HepG2 (cell line): Measurements from ENCODE around the gene SLC7A10. TPM values are rescaled to one million over a fixed set of nuclear protein-coding genes. Genes with fewer than 3 reads are reported as not detected.
A peak's percentile ranks its signal among the peaks of the same experiment; 100 is the strongest.

ENCODE experiments used
- HNF4G ChIP-seq, 2 experiments: sonication (generic) in 1 of 2; formaldehyde crosslinking in 1 of 2; IDR thresholded peaks; 2 replicates each; pipeline versions ENCODE4 v1.4.0 to v1.6.1; 2011 to 2020; ENCODE audit warnings: borderline replicate concordance in 2 of 2, low read depth in 2 of 2, mild to moderate bottlenecking in 2 of 2, low read length in 1 of 2, missing genetic modification reagents in 1 of 2, moderate library complexity in 1 of 2
- MIER2 ChIP-seq: IDR thresholded peaks from 2 replicates; pipeline ENCODE4 v1.6.1; 2016; ENCODE audit warnings: missing biosample characterization, missing genetic modification reagents
- TEAD2 ChIP-seq: sonication (generic); formaldehyde crosslinking; IDR thresholded peaks from 2 replicates; pipeline ENCODE4 v1.9.0; 2021; ENCODE audit warnings: missing genetic modification reagents
- TFAP4 ChIP-seq: sonication (generic); IDR thresholded peaks from 2 replicates; pipeline ENCODE4 v1.6.1; 2016; ENCODE audit warnings: low read depth, borderline replicate concordance
- ZNF687 ChIP-seq: sonication (generic); formaldehyde crosslinking; IDR thresholded peaks from 2 replicates; pipeline ENCODE4 v1.5.1; 2020; ENCODE audit warnings: mild to moderate bottlenecking, missing genetic modification reagents, moderate library complexity
- polyA plus RNA-seq, 8 experiments: library from polyadenylated mRNA; depleted of rRNA in 3 of 8; stranded (reverse) in 7 of 8; unstranded in 1 of 8; fragments of >200 nt; fragmentation: Illumina TruSeq in 4 of 8; extraction: Trizol in 4 of 8; gene quantifications; 2 replicates each; pipeline versions ENCODE4 v1.2.1 to v1.2.3, GENCODE V29; 2011 to 2016; ENCODE audit warnings: low read depth in 4 of 8, missing spikeins in 1 of 8, mixed read lengths in 1 of 8; ENCODE audit not compliant: insufficient read depth in 1 of 8
- total RNA-seq, 5 experiments: library from RNA; depleted of rRNA; stranded (reverse); fragments of >200 nt; fragmentation: Illumina TruSeq; extraction: Trizol; gene quantifications; 2 replicates each; pipeline ENCODE4 v1.2.3, GENCODE V29; 2016; ENCODE audit warnings: low read depth in 1 of 5

The SLC7A10 gene
- total and polyA plus RNA-seq, 2 of the 13 experiments (the other 11 are each of a cell fraction or from before 2014, with no cell fraction given) = 1.1 to 2.2 TPM

- TF ChIP-seq TFAP4 (peak; percentile 6; the same call in 1 of the 2 replicates), MIER2 (CRISPR knock-in tag) (no peak), ZNF687 (peak; percentile 51), TEAD2 (no peak), HNF4G (IDR thresholded peaks at IDR 0.05; ENCODE audit: borderline replicate concordance, low read depth, low read length) (0 out of 2 replicates have a peak, but pooled peaks have one; percentile 18), HNF4G (CRISPR knock-in tag; IDR thresholded peaks at IDR 0.05; ENCODE audit: borderline replicate concordance, low read depth) (no peak)
These were observed 9.3 kb downstream of the SLC7A10 start (continued) for GRCh38 chr19:33216198-33216830.
